Loucy (cell line): Measurements from ENCODE around the gene ZFR.

Experiments used
- CTCF ChIP-seq: fragments of 200-600 bp; sonication (generic); conservative IDR thresholded peaks from 2 replicates; pipeline ENCODE4 v1.5.1; 2014; ENCODE audit warnings: mild to moderate bottlenecking, antibody characterized with exemption, low read length
- EZH2phosphoT487 ChIP-seq: fragments of 200-600 bp; IDR thresholded peaks from 2 replicates; pipeline ENCODE4 v1.6.1; 2018; ENCODE audit warnings: antibody characterized with exemption, mild to moderate bottlenecking, moderate library complexity, borderline replicate concordance

GRCh38 chr5:32445287-32445758 is 783 bp upstream of the ZFR start:
- TF ChIP-seq CTCF = no peak
- TF ChIP-seq EZH2phosphoT487 = no peak
